DOHH2 (cell line): ENCODE results near the gene AUH.

Experiments used
- EZH2phosphoT487 ChIP-seq: fragments of 200-600 bp; sonication (generic); IDR thresholded peaks from 2 replicates; pipeline ENCODE4 v1.6.1; 2017; ENCODE audit warnings: borderline replicate concordance, mild to moderate bottlenecking, antibody characterized with exemption, low read length, moderate library complexity, mixed read lengths
- TF ChIP-seq, protein P1 (sequence below): fragments of 200-600 bp; sonication (generic); IDR thresholded peaks from one replicate; pipeline ENCODE4 v1.5.1; 2014; ENCODE audit warnings: antibody characterized with exemption, mild to moderate bottlenecking, low read depth, low read length; ENCODE audit not compliant: poor library complexity, severe bottlenecking

DNA sequence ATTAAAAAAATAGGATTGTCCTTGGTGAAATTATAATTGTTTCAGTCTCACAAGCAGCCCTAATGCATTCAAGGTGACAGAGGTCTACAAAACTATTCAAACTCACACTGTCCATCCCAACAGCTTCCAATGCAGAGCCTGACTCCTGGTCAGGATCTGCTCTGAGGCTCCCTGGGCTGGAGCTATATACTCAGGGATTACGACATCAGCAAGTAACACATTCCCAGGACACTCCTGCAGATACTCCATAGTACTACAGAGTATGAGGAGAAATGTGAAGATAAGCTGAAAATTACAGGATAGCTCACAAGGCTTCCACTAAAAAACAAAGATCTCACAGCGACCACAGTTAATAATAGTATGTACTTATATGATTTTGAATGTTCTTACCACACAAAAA is 130.1 kb downstream of the AUH start:
- TF ChIP-seq, protein P1, sequence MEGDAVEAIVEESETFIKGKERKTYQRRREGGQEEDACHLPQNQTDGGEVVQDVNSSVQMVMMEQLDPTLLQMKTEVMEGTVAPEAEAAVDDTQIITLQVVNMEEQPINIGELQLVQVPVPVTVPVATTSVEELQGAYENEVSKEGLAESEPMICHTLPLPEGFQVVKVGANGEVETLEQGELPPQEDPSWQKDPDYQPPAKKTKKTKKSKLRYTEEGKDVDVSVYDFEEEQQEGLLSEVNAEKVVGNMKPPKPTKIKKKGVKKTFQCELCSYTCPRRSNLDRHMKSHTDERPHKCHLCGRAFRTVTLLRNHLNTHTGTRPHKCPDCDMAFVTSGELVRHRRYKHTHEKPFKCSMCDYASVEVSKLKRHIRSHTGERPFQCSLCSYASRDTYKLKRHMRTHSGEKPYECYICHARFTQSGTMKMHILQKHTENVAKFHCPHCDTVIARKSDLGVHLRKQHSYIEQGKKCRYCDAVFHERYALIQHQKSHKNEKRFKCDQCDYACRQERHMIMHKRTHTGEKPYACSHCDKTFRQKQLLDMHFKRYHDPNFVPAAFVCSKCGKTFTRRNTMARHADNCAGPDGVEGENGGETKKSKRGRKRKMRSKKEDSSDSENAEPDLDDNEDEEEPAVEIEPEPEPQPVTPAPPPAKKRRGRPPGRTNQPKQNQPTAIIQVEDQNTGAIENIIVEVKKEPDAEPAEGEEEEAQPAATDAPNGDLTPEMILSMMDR: no peak
- no peak for TF ChIP-seq EZH2phosphoT487
